Measurements from ENCODE around the gene SUCLG2. TPM values are rescaled to one million over a fixed set of nuclear protein-coding genes. Genes with fewer than 3 reads are reported as not detected.

Gene SUCLG2
- total RNA-seq, 1 experiment from 2014 or later = 59.4 TPM

DNA sequence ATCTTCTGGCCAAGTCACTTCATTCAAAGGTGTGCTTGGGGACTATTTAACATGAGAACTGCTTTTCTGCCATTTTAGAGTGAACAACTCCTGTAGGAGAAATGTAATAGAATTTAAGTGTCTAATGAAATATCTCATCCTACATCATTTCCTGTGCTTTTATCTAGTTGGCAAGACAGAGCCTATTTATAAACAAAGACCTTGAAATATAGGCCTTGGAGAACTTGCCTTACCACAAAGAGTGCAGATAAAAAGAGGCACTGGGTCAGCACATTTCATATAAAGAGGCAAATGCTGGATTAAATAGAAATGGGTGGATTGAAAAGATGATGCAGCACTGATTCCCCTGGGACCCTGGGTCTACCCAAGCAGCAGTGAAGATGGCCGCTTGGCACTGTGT, 278.0 kb downstream of the SUCLG2 start:
- no TSS peak for BruUV-seq (replicated peaks)
- intact Hi-C loops (cut with micrococcal nuclease; ENCODE audit: unreplicated experiment) = no loop called here
- Histone ChIP-seq H3K36me3 (ENCODE audit: low read depth) (no peaks in the 10 kb centered on the region), H4K20me1 (ENCODE audit: insufficient read depth) (no peaks in the 10 kb centered on the region), H3F3A (ENCODE audit: insufficient read depth, low read depth) (no peaks in the 10 kb centered on the region), H2AFZ (no peak overlapping the region), H3K9me2 (ENCODE audit: insufficient read depth) (no peaks in the 10 kb centered on the region), H3K9me3 (ENCODE audit: insufficient read depth, low read depth) (no peaks in the 10 kb centered on the region), H3K27me3 (ENCODE audit: insufficient read depth, low read depth) (no peaks in the 10 kb centered on the region), H3K4me3 (no peak overlapping the region), H3K4me2 (no peak overlapping the region), H3K79me2 (ENCODE audit: low read depth) (no peaks in the 10 kb centered on the region), H3K4me1 (replicated peaks; ENCODE audit: insufficient read depth) (no peaks in the 10 kb centered on the region), H3K27ac (no peak overlapping the region)
- DNase-seq = no peak
- CTCF ChIA-PET = no interaction called here
- TF ChIP-seq CTCF (conservative IDR thresholded peaks at IDR 0.05) (no peak), EZH2 (IDR thresholded peaks at IDR 0.05; ENCODE audit: low read depth) (no peak)
- POLR2A ChIA-PET (ENCODE audit: unreplicated experiment) = no interaction called here

DNA sequence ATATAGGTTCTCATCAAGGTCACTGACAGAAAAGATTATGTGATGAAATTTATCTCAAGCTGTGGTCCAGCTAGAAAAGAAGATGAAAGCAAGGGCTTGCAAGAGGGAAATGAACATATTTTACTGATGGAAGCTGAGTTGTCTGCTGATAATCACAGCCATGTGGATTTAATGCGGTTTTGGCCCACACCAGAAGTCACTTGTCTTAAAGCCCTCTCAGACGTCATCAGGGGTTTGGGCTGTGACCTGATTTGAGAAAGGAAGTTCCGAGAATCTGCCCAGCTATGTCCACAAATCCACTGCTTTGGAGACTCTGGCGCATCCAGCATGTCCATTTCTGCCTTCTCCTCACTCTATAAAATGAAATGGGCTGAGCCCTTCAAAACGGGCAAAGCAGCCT, 278.4 kb downstream of the SUCLG2 start:
- H3K4me3 ChIP-seq = no peak overlapping the region
- no peak for DNase-seq
- H3K9me3 ChIP-seq (ENCODE audit: insufficient read depth, low read depth) = no peaks in the 10 kb centered on the region
- H3F3A ChIP-seq (ENCODE audit: insufficient read depth, low read depth) = no peaks in the 10 kb centered on the region
- no peak overlapping the region for H3K27ac ChIP-seq
- H3K4me2 ChIP-seq = no peak overlapping the region
- H3K36me3 ChIP-seq (ENCODE audit: low read depth) = no peaks in the 10 kb centered on the region
- H2AFZ ChIP-seq = no peak overlapping the region
- POLR2A ChIA-PET (ENCODE audit: unreplicated experiment) = no interaction called here
- H3K79me2 ChIP-seq (ENCODE audit: low read depth) = no peaks in the 10 kb centered on the region
- no peak for TF ChIP-seq CTCF (conservative IDR thresholded peaks at IDR 0.05)
- no peak for TF ChIP-seq EZH2 (IDR thresholded peaks at IDR 0.05; ENCODE audit: low read depth)
- H4K20me1 ChIP-seq (ENCODE audit: insufficient read depth) = no peaks in the 10 kb centered on the region
- CTCF ChIA-PET = no interaction called here
- H3K4me1 ChIP-seq (replicated peaks; ENCODE audit: insufficient read depth) = no peaks in the 10 kb centered on the region
- BruUV-seq (replicated peaks) = no TSS peak
- no peaks in the 10 kb centered on the region for H3K9me2 ChIP-seq (ENCODE audit: insufficient read depth)
- intact Hi-C loops (cut with micrococcal nuclease; ENCODE audit: unreplicated experiment) = no loop called here
- no peaks in the 10 kb centered on the region for H3K27me3 ChIP-seq (ENCODE audit: insufficient read depth, low read depth)

DNA sequence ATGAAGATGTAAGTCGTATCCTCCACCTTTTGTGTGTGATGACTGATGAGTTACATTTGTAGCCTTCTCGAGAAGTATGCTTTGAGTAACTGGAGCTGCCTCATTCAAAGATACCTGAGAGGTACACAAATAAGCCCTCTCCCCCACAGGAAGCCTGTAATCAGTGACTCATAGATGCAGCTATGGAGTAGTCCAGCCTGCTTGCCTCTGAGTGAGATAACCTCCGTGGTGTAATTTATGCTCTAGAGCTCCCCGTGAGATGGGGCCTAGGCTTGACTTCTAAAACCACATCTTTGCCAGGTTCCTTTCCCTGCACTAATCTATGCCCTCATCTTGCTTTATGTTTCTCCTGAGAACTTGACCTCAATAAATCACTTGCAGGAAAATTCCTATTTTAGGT, 291.7 kb downstream of the SUCLG2 start:
- H3K27me3 ChIP-seq (ENCODE audit: insufficient read depth, low read depth) = no peaks in the 10 kb centered on the region
- no peak overlapping the region for H3K27ac ChIP-seq
- peaks cover 5% of the 10 kb centered on the region; the same call in 1 of the 2 replicates for H3K4me1 ChIP-seq (replicated peaks; ENCODE audit: insufficient read depth)
- H3K36me3 ChIP-seq (ENCODE audit: low read depth) = no peaks in the 10 kb centered on the region
- H3F3A ChIP-seq (ENCODE audit: insufficient read depth, low read depth) = 0 out of 2 replicates have a peak, but pooled peaks cover 6% of the 10 kb centered on the region
- 0 out of 2 replicates have a peak overlapping the region, but pooled peaks have one; percentile 16 for H3K4me2 ChIP-seq
- no peaks in the 10 kb centered on the region for H3K9me2 ChIP-seq (ENCODE audit: insufficient read depth)
- H3K4me3 ChIP-seq = no peak overlapping the region
- H3K9me3 ChIP-seq (ENCODE audit: insufficient read depth, low read depth) = no peaks in the 10 kb centered on the region
- no peak for TF ChIP-seq EZH2 (IDR thresholded peaks at IDR 0.05; ENCODE audit: low read depth)
- TF ChIP-seq CTCF (conservative IDR thresholded peaks at IDR 0.05) = no peak
- no TSS peak for BruUV-seq (replicated peaks)
- H2AFZ ChIP-seq = no peak overlapping the region
- CTCF ChIA-PET = no interaction called here
- peak; percentile 40 to 64 for DNase-seq
- H3K79me2 ChIP-seq (ENCODE audit: low read depth) = no peaks in the 10 kb centered on the region
- intact Hi-C loops (cut with micrococcal nuclease; ENCODE audit: unreplicated experiment) = no loop called here
- no peaks in the 10 kb centered on the region for H4K20me1 ChIP-seq (ENCODE audit: insufficient read depth)
- POLR2A ChIA-PET (ENCODE audit: unreplicated experiment) = no interaction called here
